Measurements from ENCODE around the gene FCHO2. TPM values are rescaled to one million over a fixed set of nuclear protein-coding genes. Genes with fewer than 3 reads are reported as not detected.

The FCHO2 gene
- total and polyA plus RNA-seq, 10 of the 15 experiments (the other 5 are each of a cell fraction or from before 2014, with no cell fraction given), result 0.05 to 1.4 (median 0.18) TPM

DNA sequence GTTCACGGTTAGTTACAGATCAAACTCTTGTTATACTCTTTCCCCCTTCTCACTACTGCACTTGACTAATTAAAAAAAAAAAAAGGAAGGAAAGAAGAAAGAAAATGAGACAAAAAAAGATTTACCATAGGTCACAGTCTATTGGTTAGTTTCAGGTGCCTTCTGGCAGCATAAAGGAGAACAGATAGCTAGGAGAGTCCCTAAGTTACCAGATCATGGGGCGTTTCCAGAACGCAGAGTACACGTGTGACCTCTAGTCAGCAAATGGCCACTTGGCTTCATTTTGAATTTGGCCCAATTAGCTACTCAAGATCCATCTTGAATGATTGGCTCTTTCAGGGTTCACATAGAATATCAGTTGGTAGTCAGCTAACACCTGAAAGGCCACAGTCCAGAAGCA lies 144.3 kb downstream of the FCHO2 start:
- DNase-seq (ENCODE audit: low read depth, low spot score), result no peak
- ChIA-PET CTCF (no interaction called here), RAD21 (ENCODE audit: unreplicated experiment) (interaction anchor here (1.0 kb wide), 1 partner anchor 16 kb away, joined by 3 read pairs; no protein-coding TSS in a partner anchor), SMC1A (ENCODE audit: uncharacterized antibody, unreplicated experiment) (interaction anchor here (1.0 to 1.4 kb wide), 2 partner anchors 10 to 102 kb away, joined by 3 to 7 read pairs; no protein-coding TSS in a partner anchor), POLR2A (no interaction called here)
- Histone ChIP-seq H3K4me1 (ENCODE audit: control insufficient read depth, insufficient read depth, low read length) (no peaks in the 10 kb centered on the region), H3K4me3 (no peak overlapping the region), H3K36me3 (ENCODE audit: control insufficient read depth in 2 of 2, insufficient read depth in 2 of 2, low read length in 1 of 2) (no peaks in the 10 kb centered on the region), H3K9me3 (replicated peaks; ENCODE audit: control insufficient read depth, insufficient read depth, low read length) (no peaks in the 10 kb centered on the region; the same call in 2 of the 3 replicates), H3K27ac (ENCODE audit: control insufficient read depth, insufficient read depth) (no peak overlapping the region), H3K9ac (ENCODE audit: control insufficient read depth, insufficient read depth, low read length) (no peak overlapping the region), H3K4me2 (ENCODE audit: control insufficient read depth, insufficient read depth) (no peak overlapping the region), H3K27me3 (replicated peaks in 1 of 2; ENCODE audit: control insufficient read depth in 2 of 2, insufficient read depth in 2 of 2, low read length in 1 of 2) (no peaks in the 10 kb centered on the region), H2AFZ (ENCODE audit: control insufficient read depth, low read depth, low read length) (peak overlapping the region; percentile 27; the same call in 1 of the 2 replicates), H3K79me2 (ENCODE audit: control insufficient read depth, insufficient read depth, low read length) (no peaks in the 10 kb centered on the region), H4K20me1 (ENCODE audit: control insufficient read depth, insufficient read depth) (no peaks in the 10 kb centered on the region)
- TF ChIP-seq, protein P1, sequence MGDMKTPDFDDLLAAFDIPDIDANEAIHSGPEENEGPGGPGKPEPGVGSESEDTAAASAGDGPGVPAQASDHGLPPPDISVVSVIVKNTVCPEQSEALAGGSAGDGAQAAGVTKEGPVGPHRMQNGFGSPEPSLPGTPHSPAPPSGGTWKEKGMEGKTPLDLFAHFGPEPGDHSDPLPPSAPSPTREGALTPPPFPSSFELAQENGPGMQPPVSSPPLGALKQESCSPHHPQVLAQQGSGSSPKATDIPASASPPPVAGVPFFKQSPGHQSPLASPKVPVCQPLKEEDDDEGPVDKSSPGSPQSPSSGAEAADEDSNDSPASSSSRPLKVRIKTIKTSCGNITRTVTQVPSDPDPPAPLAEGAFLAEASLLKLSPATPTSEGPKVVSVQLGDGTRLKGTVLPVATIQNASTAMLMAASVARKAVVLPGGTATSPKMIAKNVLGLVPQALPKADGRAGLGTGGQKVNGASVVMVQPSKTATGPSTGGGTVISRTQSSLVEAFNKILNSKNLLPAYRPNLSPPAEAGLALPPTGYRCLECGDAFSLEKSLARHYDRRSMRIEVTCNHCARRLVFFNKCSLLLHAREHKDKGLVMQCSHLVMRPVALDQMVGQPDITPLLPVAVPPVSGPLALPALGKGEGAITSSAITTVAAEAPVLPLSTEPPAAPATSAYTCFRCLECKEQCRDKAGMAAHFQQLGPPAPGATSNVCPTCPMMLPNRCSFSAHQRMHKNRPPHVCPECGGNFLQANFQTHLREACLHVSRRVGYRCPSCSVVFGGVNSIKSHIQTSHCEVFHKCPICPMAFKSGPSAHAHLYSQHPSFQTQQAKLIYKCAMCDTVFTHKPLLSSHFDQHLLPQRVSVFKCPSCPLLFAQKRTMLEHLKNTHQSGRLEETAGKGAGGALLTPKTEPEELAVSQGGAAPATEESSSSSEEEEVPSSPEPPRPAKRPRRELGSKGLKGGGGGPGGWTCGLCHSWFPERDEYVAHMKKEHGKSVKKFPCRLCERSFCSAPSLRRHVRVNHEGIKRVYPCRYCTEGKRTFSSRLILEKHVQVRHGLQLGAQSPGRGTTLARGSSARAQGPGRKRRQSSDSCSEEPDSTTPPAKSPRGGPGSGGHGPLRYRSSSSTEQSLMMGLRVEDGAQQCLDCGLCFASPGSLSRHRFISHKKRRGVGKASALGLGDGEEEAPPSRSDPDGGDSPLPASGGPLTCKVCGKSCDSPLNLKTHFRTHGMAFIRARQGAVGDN (IDR thresholded peaks at IDR 0.05), result peak; percentile 30; the same call in 1 of the 2 replicates
- TF ChIP-seq, protein P2, sequence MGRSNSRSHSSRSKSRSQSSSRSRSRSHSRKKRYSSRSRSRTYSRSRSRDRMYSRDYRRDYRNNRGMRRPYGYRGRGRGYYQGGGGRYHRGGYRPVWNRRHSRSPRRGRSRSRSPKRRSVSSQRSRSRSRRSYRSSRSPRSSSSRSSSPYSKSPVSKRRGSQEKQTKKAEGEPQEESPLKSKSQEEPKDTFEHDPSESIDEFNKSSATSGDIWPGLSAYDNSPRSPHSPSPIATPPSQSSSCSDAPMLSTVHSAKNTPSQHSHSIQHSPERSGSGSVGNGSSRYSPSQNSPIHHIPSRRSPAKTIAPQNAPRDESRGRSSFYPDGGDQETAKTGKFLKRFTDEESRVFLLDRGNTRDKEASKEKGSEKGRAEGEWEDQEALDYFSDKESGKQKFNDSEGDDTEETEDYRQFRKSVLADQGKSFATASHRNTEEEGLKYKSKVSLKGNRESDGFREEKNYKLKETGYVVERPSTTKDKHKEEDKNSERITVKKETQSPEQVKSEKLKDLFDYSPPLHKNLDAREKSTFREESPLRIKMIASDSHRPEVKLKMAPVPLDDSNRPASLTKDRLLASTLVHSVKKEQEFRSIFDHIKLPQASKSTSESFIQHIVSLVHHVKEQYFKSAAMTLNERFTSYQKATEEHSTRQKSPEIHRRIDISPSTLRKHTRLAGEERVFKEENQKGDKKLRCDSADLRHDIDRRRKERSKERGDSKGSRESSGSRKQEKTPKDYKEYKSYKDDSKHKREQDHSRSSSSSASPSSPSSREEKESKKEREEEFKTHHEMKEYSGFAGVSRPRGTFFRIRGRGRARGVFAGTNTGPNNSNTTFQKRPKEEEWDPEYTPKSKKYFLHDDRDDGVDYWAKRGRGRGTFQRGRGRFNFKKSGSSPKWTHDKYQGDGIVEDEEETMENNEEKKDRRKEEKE (IDR thresholded peaks at IDR 0.05), result no peak
- TF ChIP-seq BHLHE40 (IDR thresholded peaks at IDR 0.05; ENCODE audit: borderline replicate concordance in 1 of 2, low read depth in 2 of 2, low read length in 1 of 2), result peak in 1 of 2 experiments; percentile 19; a peak in 1 of 4 replicates
- TF ChIP-seq YY1 (IDR thresholded peaks at IDR 0.05; ENCODE audit: low read depth, low read length), result peak; percentile 45; the same call in 1 of the 2 replicates
- ATAC-seq, result peak; percentile 86
- FAIRE-seq, result no peak
- no TSS peak for BruUV-seq (replicated peaks)
- in situ Hi-C loops (cut with MboI), result no loop called here
- intact Hi-C loops (cut with micrococcal nuclease; ENCODE audit: unreplicated experiment), result no loop called here
- WGBS (ENCODE audit: insufficient coverage, insufficient replicate concordance, low lambda C conversion rate, missing lambda C conversion rate), result 26% methylated on average over 4 of the region's 4 CpGs

Measured in GM12878 (cell line).